Adipocyte (in vitro differentiated cells): Measurements from ENCODE around the gene CDC42BPB.

ENCODE experiments used
- DNase-seq: peaks from one replicate; pipeline ENCODE4 v3.0.0-alpha.2; 2015; ENCODE audit warnings: low read depth
- H3K27me3 ChIP-seq: replicated peaks from 2 replicates; pipeline ENCODE4 v1.7.0; 2013; ENCODE audit warnings: mild to moderate bottlenecking, low read length, moderate library complexity; ENCODE audit not compliant: control insufficient read depth, insufficient read depth
- H3K36me3 ChIP-seq: 2 replicates; pipeline ENCODE4 v1.7.0; 2013; ENCODE audit warnings: low read length, mild to moderate bottlenecking, moderate library complexity; ENCODE audit not compliant: control insufficient read depth, insufficient read depth, severe bottlenecking
- H3K4me1 ChIP-seq: 2 replicates; pipeline ENCODE4 v1.7.0; 2013; ENCODE audit warnings: mild to moderate bottlenecking, low read length, moderate library complexity; ENCODE audit not compliant: control insufficient read depth, insufficient read depth
- H3K4me3 ChIP-seq: 2 replicates; pipeline ENCODE4 v1.7.0; 2013; ENCODE audit warnings: mild to moderate bottlenecking, low read length, moderate library complexity
- H3K9ac ChIP-seq: 2 replicates; pipeline ENCODE4 v1.7.0; 2013; ENCODE audit warnings: mild to moderate bottlenecking, low read length, moderate library complexity
- H3K9me3 ChIP-seq: 2 replicates; pipeline ENCODE4 v1.7.0; 2013; ENCODE audit warnings: mild to moderate bottlenecking, low read length, moderate library complexity; ENCODE audit not compliant: control insufficient read depth

CDC42BPB gene

DNA sequence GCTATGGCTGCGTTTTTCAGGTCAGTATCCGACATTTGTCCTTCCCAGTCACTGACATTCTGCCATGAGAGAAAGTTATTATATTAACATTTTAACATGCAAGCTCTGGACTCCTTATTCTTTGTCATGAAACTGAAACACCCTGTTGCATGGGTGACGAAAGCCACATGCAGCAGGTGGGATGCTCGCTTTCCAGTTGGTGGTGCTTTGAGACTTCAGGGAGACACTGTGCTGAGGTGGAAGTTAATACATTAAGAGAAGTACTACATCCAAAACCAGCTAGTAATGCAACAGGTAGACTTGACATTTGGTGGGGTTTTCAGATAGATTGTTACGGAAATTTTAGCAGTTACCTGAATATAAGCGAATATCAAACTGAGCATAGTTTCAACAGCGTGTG is 167.7 kb downstream of the CDC42BPB start:
- peaks cover 23% of the 10 kb centered on the region for H3K4me1 ChIP-seq
- DNase-seq, result no peak
- H3K9ac ChIP-seq, result no peak overlapping the region
- H3K4me3 ChIP-seq, result no peak overlapping the region
- peaks cover 43% of the 10 kb centered on the region for H3K36me3 ChIP-seq
- H3K9me3 ChIP-seq, result no peaks in the 10 kb centered on the region
- no peaks in the 10 kb centered on the region for H3K27me3 ChIP-seq

DNA sequence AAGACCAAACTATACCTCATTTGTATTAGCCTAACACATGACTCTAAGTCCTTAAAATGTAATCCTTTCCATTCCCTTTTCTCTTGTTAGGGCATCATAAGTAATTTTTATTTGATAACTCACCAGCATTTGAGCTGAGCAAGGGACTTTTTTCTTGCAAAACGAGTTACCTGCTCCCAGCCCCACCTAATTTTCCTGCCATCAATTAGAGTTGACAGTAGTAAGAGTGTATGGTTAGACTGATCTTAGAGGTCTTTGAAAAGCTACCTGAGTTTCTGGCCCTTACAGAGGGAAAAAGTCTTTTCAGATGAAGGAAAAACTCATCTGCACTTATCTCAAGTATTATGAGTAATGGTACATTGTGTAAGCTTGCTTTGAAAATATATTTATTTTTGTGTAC is 168.6 kb downstream of the CDC42BPB start:
- peaks cover 16% of the 10 kb centered on the region for H3K4me1 ChIP-seq
- H3K36me3 ChIP-seq, result peaks cover 47% of the 10 kb centered on the region
- no peak overlapping the region for H3K4me3 ChIP-seq
- H3K9me3 ChIP-seq, result no peaks in the 10 kb centered on the region
- H3K9ac ChIP-seq, result no peak overlapping the region
- H3K27me3 ChIP-seq, result no peaks in the 10 kb centered on the region
- DNase-seq, result no peak

DNA sequence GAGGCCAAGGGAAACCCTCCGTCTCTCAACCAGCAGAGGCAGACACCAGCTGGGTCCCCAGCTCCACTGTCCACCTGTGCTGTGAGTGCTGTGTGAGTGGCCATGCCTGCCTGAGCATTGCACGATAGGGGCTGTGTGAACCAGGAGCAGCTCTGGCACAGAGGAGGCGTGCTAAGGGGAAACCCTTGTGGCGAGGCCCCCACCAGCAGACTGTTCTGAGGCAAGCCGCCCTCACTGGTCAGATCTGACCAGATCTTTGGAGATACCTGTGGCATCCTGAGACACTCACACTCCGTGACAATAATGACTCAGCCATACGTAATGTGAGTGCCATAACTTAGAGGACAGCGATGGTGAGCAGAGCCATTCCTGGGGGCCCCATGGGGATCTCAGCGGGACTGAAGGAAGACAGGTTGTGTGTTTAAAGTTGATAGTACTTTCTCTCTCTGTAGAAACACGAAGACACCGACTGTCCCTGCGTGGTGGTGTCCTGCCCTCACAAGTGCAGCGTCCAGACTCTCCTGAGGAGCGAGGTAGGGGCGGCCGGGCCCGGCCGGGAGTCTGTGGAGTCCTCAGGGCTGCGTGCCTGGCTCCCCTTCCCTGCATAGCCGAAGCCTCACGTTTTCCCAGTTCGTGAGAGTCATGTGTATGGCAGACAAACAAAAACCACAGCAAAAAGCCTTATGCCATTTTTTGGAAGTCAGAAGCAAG is 171.5 kb downstream of the CDC42BPB start:
- H3K9me3 ChIP-seq, result no peaks in the 10 kb centered on the region
- DNase-seq, result no peak
- peaks cover 58% of the 10 kb centered on the region for H3K36me3 ChIP-seq
- H3K27me3 ChIP-seq, result no peaks in the 10 kb centered on the region
- no peak overlapping the region for H3K4me3 ChIP-seq
- H3K4me1 ChIP-seq, result no peaks in the 10 kb centered on the region
- H3K9ac ChIP-seq, result no peak overlapping the region

DNA sequence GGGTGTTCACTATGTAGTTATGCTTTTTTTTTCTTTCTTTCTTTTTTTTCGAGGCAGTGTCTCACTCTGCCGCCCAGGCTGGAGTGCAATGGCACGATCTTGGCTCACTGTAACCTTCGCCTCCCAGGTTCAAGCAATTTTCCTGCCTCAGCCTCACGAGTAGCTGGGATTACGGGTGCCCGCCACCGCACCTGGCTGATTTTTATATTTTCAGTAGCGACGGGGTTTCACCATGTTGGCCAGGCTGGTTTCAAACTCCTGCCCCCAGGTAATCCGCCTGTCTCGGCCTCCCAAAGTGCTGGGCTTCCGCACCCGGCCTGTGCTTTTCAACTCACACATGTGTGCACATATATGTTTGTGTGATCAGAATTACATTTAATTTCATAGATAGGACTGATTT is 173.8 kb downstream of the CDC42BPB start:
- no peaks in the 10 kb centered on the region for H3K9me3 ChIP-seq
- no peak for DNase-seq
- H3K36me3 ChIP-seq, result peaks cover 38% of the 10 kb centered on the region
- H3K9ac ChIP-seq, result no peak overlapping the region
- H3K4me3 ChIP-seq, result no peak overlapping the region
- H3K4me1 ChIP-seq, result peaks cover 6% of the 10 kb centered on the region
- no peaks in the 10 kb centered on the region for H3K27me3 ChIP-seq

DNA sequence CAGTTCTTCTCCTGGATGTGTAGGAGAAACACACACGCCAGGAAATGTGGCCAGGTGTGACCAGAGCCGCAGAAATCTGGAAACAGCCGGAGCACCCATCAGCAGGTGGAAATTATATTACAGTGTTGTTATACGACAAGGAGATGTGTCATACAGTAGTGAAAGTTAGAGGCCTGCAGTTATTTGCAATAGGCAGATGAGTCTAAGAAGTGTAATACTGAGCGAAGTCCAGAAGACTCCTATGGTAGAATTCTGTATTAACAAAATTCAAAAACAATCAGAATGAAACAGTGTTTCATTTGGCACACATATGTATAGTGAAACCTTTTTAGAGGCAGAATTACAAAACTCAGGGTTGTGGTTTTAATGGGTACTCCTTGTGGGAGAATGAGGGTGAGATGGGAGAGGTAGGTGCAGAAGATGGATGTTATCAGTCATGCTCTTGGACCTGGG is 174.2 kb downstream of the CDC42BPB start:
- H3K36me3 ChIP-seq, result peaks cover 34% of the 10 kb centered on the region

More for the DNA sequence above, 174.2 kb downstream of the CDC42BPB start:
- Histone ChIP-seq H3K9ac (no peak overlapping the region), H3K4me3 (no peak overlapping the region), H3K4me1 (peaks cover 10% of the 10 kb centered on the region), H3K9me3 (no peaks in the 10 kb centered on the region), H3K27me3 (no peaks in the 10 kb centered on the region)
- no peak for DNase-seq
